ENCODE data around the gene SGO2.

DNA sequence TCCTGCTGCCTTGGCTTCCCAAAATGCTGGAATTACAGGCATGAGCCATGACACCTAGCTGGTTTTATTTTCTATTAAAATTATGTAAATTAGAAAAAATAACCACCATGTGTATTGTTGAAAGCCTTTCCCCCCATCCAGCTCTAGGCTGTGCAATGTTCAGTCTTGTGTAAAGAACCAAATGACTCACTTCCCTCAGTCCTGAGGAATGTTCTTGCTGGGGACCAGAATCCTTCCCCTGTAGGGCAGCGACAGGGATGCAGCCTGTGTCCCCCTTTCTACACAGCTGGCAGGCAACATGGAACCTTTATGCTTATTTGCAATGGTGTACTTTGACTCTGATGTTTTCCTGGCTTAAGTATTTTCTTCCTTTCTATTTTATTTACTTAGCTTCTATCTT is 89.2 kb downstream of the SGO2 start:
- no peak for TF ChIP-seq POLR2A (IDR thresholded peaks at IDR 0.05; ENCODE audit: borderline replicate concordance, extremely low read depth, insufficient read depth, insufficient read length)
- TF ChIP-seq CTCF (IDR thresholded peaks at IDR 0.05 in 2 of 3, conservative IDR thresholded peaks at IDR 0.05 in 1 of 3; ENCODE audit: borderline replicate concordance in 1 of 3, insufficient read depth in 1 of 3, low read depth in 2 of 3, low read length in 2 of 3): no peak
- no peak for TF ChIP-seq CEBPB (IDR thresholded peaks at IDR 0.05; ENCODE audit: low read depth)
